ENCODE data around the gene RNASEH1.

- TF ChIP-seq CTCF (IDR thresholded peaks at IDR 0.05), result no peak
- TF ChIP-seq POLR2A (IDR thresholded peaks at IDR 0.05), result no peak
- no peak for TF ChIP-seq EP300 (IDR thresholded peaks at IDR 0.05)
Observed at GRCh38 chr2:3504741-3505140, 53.4 kb downstream of the RNASEH1 start.
